ENCODE data around the gene ITGB1BP1.
A peak's percentile ranks its signal among the peaks of the same experiment; 100 is the strongest.

ITGB1BP1 gene, protein sequence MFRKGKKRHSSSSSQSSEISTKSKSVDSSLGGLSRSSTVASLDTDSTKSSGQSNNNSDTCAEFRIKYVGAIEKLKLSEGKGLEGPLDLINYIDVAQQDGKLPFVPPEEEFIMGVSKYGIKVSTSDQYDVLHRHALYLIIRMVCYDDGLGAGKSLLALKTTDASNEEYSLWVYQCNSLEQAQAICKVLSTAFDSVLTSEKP

DNA sequence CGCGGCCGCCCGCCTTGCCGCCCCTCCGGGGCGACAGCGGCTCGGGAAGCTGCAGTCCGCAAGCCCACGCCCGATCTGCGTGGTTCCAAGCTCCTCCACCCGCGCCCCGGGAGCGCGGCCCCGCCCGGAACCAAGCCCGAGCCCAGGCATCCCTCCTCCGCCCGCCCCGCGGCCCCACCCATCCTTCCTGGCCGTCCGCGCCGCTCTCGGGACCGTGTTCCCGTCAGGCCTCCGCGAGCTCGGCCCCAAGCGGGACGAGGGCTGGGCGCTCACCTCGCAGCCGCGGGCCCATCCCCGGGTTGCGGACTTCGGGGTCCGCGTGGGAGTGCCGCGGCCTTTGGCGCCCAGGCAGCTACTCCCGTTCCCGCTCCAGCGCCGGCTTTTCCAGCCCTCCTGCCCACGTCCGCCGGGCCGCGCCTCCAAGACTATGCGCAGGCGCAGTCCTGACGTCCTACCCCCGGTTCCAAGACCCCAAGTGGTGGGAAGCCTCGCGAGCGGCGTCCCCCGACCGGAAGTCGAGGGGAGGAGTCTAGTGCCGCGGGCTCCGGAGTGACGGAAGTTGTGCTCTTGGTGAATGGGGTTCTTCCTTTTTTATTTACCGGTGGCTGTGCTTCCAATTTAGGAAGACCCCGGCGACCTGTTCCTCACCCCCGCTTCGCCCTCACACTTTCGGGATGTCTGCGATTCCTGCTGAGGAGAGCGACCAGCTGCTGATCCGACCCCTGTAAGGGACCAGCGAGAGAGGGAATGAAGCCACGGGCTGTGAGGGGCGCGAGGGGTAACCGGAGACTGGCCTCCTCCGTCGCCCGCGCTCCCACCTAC is at the start of gene ITGB1BP1, which contains the start of gene CPSF3:
ITGB1BP1 (minus strand) TSS at position 429 of the 822 bp plus-strand sequence. CDS start 4,831 bp downstream, outside the sequence.
CPSF3 (plus strand) TSS at position 555 of the 822 bp plus-strand sequence; CDS start at position 675, 120 bp downstream.
- DNase-seq, result peak; percentile 99

GRCh38 chr2:9472511-9472910 is 49.2 kb upstream of the ITGB1BP1 start:
- DNase-seq, result no peak

DNA sequence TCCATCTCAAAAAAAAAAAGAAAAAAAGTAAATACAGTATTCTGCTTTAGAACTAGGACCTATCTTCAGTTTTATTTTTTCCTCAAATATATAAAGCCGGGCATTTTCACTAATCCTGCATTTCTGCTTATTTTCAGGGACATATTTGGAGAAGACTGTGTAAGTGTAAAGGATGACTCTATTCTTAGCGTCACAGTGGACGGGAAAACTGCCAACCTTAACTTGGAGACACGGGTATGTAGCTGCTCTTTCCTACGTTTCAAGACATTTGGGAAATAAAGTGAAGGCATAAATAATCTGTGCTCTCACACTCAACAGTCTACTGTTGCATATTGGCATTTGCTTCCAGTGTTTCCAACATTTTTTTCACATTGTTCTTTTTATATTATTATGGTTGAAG is 47.9 kb upstream of the ITGB1BP1 start:
- DNase-seq, result no peak

DNA sequence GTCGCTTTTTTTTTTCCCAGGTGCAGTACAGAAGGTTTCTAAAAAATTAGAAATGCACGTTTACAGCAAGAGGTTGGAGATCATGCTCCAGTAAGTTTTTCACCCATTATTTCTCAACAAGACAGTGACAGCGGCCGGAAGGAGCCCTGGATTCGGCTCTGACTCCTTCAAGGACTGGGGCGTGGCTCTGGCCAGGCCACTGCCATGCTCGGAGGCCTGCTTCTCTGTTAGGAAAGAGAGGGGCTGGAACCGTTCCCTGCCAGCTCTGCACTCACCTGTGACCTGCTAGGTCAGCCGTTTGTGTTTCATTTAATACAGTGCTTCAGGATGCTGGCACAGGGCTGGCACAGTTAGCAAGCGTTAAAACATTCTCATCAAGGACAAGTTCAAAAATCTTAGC is 44.4 kb upstream of the ITGB1BP1 start:
- no peak for DNase-seq

DNA sequence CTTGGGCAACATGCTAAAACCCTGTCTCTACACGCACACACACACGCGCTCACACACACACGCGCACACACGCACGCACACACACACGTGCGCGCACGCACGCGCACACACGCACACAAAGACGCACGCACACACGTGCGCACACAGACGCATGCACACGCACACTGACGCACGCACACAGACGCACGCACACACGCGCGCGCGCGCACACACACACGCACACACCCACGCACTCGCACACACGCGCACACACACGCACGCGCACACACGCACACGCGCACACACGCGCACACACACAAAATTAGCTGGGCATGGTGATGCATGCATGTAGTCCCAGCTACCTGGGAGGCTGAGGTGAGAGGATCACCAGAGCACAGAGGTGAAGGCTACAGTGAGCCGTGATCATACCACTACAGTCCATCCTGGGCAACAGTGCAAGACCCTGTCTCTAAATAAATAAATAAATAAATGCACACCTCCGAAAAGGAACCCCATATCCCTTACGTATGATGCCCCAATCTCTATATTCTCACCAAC is 42.9 kb upstream of the ITGB1BP1 start:
- no peak for DNase-seq

GRCh38 chr2:9465170-9465569 is 41.8 kb upstream of the ITGB1BP1 start:
- DNase-seq, result no peak

- no peak for DNase-seq
Observed at GRCh38 chr2:9463698-9464034, 40.3 kb upstream of the ITGB1BP1 start.

- no peak for DNase-seq
Observed at GRCh38 chr2:9462886-9463697, 39.8 kb upstream of the ITGB1BP1 start.

DNA sequence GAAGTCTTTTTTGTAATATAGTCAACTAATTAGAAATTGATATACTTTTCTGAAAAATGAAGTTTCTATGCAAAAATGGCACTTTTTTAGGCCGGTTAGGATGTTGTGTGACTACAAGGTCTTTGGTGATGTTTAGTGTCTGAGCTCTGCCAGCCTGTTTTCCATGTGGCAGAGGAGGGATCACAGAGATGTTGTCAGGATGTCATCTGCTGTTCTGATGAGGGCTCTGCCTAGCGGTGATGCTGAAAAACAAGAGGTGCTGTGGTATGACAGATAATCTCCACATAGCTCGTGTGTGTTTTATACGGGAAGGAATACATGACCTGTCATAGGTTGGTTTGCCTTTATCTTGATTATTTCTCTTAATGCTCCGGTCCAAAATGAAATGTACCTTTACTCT is 39.0 kb upstream of the ITGB1BP1 start:
- DNase-seq, result no peak

GRCh38 chr2:9461079-9461478 is 37.8 kb upstream of the ITGB1BP1 start:
- no peak for DNase-seq

- DNase-seq, result no peak
Observed at GRCh38 chr2:9460441-9461017, 37.2 kb upstream of the ITGB1BP1 start.

DNA sequence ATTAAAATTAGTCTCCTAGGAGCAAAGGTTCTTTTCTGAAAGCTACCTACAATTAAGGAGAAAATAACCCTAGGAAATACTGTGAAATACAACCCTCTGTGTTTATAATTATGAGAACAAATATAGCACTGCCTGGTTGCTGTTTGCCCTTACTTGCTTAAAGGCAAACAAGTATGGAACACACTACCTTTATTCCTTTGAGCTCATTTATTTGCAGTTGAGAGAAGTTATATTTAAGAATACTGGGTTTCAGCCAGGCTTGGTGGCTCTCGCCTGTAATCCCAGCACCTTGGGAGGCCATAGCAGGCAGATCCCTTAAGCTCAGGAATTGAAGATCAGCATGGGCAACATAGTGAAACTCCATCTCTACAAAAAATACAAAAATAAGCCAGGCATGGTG is 27.9 kb upstream of the ITGB1BP1 start:
- no peak for DNase-seq

DNA sequence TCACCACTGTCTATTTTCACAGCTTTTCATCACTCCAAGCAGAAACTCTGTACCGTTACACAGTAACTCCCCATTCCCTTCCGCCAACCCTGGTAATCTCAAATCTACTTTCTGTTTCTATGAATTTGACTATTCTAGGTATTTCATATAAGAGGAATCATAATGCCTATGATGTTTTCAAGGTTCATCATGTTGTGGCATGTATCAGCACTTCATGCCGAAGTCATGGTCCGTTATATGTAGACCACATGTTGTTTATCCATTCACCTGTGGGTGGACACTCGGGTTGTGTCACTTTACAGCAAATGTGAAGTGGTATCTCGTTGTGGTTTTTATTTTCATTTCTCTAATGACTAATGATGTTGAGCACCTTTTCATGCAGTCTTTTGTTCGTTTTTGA is 21.8 kb upstream of the ITGB1BP1 start:
- DNase-seq, result no peak

- no peak for DNase-seq
Observed at GRCh38 chr2:9443526-9443925, 20.2 kb upstream of the ITGB1BP1 start.

DNA sequence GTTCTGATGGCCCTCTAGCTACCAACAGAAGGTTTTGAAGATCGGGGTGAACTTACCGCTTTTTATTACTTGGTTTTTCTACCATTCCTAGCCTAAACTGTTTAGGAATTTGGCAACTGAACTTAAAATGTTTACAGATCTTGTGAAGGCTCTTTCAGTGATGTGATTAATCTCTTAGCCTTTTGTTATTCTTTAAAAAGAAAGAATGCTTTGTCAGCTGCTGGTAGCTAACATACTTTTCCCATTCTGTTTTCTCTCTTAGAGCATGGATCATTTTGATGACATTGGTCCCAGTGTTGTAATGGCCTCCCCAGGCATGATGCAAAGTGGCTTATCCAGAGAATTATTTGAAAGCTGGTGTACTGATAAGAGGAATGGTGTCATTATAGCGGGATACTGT is 18.2 kb upstream of the ITGB1BP1 start:
- DNase-seq, result no peak

GRCh38 chr2:9440058-9440727 is 16.9 kb upstream of the ITGB1BP1 start:
- no peak for DNase-seq

DNA sequence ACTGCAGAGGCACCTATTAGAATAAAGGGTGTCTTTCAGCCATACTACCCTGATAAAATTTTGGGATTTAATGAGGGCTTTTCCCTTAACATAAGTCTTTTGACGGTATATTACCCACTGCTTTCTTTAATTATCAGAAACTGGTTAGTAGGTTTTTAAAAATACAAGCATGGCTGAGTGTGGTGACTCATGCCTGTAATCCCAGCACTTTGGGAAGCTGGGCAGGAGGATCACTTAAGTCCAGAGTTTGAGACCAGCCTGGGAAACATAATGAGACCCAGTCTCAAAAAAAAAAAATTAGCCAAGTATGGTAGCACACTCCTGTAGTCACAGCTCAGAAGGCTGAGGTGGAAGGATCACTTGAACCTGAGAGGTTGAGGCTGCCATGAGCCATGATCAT is 16.2 kb upstream of the ITGB1BP1 start:
- DNase-seq, result no peak

- no peak for DNase-seq
Observed at GRCh38 chr2:9434489-9434888, 11.2 kb upstream of the ITGB1BP1 start.

DNA sequence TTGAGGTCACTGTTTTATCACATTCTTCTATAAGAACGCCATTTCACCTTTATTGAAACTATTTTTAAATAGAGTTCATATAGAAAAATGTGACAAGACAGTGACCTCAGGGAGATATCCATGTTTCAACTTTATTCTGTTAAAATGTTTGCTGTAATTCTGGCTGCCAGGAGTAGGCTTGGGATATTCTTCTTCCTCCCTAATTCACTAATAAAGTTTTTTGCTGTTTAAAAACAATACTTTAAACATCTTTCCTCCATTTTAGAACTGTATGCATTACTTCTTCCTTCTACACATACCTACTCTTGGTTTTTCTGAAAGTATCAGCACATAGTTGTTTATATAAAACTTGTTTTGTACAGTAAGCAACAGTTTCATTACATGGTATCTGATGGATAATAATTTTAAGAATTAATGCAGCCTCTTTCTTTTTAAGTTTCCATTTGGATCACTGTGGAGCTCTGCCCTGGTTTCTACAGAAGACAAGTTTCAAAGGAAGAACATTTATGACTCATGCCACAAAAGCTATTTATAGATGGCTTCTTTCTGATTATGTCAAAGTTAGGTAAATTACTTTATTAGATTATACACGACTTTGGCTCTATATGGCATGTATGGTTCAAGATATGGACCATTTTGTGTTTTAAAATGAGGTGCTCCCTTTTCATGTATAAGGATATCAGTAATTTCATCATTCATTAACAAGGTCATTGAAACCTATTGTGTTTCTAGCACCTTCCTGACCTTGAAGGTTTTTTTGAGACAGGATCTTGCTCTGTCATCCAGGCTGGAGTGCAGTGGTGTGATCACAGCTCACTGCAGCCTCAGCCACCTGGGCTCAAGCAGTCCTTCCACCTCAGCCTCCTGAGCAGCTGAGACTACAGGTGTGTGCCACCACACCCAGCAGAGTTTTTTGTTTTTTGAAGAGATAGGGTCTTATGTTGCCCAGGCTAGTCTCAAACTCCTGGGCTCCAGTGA is 7.3 kb upstream of the ITGB1BP1 start:
- DNase-seq, result no peak

DNA sequence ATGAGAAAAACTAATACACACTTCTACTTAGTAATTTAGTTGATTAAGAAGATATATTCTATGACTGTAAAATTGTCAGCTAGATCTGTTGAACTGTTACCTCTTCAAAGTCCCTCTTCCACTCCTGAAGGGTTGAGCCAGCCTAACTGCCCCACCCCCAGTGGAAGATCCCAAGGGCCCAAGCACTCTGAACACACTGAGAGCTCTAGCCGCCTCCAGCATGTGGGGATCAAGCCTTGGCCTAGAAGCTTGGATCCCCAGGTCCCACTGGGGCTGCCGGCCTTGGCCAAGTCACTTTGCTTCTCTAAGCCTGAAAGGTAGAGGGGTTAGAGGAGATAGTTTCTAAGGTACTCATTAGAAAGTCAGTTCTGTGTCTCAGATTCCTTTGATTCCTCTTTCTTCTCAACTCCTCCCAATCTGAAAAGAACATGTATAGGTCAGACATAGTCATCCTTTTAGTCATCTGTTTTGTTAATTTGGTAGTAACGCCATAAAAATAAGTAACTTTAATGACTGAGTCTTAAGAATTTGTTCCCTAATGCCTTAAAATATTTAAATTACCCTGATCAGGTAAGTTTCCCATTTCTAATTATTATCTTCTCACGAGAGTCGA is 5.7 kb upstream of the ITGB1BP1 start:
- no peak for DNase-seq

Data from right forelimb (tissue), 1 donor.